Lung microvascular endothelial cell (primary cell): ENCODE data around the gene XDH. TPM values are rescaled to one million over a fixed set of nuclear protein-coding genes. Genes with fewer than 3 reads are reported as not detected.

Experiments used
- DNase-seq, 2 donors: peaks; one replicate each; pipeline versions ENCODE4 v3.0.0 to v3.0.0-alpha.2; 2010; ENCODE audit warnings: low read depth in 2 of 2
- total RNA-seq: library from RNA; depleted of rRNA; stranded (reverse); fragments of >200 nt; gene quantifications from 2 replicates; pipeline ENCODE4 v1.2.1, GENCODE V29; 2014

The XDH gene
- total RNA-seq, 1 donor from 2014 or later = not detected

GRCh38 chr2:31332521-31332920 lies 82.0 kb downstream of the XDH start:
- no peak for DNase-seq

- DNase-seq = no peak
Measured at GRCh38 chr2:31331156-31331555, 83.4 kb downstream of the XDH start.

GRCh38 chr2:31329081-31329625 lies 85.4 kb downstream of the XDH start:
- DNase-seq = no peak

DNA sequence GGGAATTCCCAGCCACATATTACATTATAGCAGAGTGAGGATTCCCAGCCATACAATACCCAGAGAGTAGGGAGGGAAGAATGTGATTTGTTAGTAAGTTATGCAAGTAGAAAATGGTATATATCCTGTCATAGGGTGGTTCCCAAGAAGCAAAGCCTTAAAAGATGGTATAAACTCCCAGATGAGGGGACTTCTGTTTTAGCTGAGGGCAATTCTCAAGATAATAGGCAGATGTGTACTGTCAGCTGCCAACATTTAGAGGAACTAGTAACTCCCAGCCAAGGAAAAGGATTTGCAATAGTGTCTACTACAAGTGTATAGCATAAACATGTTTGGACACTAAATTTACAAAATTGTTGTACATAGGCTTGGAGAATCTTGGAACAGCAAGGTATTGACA lies 86.5 kb downstream of the XDH start:
- no peak for DNase-seq

GRCh38 chr2:31327505-31327904 lies 87.0 kb downstream of the XDH start:
- no peak for DNase-seq

GRCh38 chr2:31324016-31324633 lies 90.4 kb downstream of the XDH start:
- peak; percentile 32 to 40 for DNase-seq

GRCh38 chr2:31322371-31322770 lies 92.2 kb downstream of the XDH start:
- DNase-seq = no peak

DNA sequence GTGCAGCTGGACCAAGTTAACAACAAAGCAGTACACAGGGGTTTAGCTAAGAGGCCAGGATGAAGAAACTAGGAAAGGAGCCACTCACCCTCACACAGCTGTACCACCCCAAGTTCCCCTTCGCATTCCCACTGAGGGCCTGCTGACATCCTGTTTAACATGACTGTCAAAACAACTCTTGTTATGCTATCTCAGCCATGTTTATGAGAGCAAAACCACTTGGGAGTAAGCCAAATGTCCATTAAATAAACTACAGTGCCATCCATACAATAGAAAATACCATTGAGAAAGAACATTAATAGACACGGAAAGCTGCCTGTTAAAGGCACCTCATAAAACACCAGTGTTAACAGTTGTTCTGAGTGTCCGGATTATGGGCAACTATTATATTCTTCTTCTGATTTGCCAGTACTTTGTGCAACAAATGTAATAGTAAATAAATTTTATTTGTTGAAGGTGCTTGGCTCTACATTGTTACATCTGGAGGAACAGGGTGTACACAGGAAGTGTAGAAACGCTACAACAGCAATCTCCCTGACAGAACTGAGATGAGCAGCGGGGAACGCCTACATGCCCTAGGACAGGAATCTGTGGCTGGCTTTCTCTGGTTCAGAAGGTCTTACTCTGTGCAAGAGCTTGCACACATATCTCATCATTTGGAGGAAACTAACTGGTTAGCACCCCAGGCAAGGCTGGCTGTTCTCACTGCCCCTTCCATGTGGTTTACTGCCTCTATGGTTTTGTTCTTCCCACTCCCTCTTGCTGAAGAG lies 95.0 kb downstream of the XDH start:
- peak; percentile 33 to 87 for DNase-seq

DNA sequence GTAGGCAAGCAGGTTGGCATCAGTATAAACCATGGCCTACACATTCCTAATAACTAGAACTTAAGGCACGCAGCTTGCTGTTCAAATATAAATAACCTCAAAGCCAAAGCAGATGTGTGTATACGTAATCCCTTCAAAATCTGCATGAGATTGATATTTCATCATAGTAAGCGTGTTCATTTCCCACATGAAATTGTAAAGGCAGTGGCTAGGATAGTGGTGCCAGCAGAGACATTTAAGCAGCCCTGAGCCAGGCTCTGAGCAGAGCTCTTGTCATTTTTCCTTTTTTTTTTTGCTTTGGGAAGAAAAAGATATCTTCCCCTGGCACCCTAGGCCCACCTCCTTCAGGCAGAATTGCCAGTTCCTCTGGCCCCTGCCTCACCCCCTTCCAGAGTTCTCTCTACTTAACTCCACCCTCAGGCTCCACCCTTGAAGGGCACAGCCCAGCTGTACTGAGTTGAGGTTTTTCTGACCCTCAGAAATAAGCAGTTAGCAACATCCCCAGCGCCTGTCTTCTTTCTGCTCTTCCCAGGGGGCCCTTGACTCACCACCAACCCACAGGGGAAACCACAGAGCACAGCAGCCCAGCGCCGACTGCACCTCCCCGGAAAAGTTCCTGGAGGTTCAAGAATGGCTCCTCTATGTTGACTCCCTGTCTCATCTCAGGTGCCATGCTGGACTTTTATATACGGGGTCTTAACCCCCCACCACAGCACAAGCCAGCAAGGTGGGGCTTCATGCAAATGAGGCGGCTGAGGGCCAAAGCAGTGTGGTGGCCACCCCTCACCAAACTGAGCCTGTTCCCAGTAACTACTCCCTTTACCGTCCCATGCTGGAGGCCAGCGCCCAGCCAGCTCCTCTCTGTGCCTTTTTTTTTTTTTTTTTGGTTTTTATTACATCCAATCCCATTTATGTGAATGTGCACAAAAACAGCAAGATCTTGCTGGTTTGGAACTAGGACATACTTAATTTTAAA lies 95.9 kb downstream of the XDH start:
- DNase-seq = no peak

DNA sequence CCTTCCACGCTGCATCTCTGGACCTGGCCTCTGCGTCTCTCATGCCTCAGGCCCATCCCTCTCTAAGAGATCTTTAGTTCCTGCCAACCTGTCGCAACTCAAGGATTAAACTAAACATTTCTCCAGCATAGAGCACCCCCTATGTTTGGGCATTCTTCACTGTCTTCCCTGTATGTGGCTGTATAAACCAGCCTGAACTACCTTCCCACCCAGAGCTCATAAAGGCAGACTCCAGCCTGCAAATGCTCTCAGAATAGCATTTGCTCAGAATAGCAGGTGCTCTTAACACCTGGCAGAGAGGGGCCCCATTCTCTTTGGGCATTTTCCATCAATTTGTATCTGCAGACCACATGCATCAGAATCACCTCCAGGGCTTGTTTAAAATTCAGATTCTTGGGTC lies 97.1 kb downstream of the XDH start:
- no peak for DNase-seq

- DNase-seq = no peak
Measured at GRCh38 chr2:31314761-31315160, 99.8 kb downstream of the XDH start.

DNA sequence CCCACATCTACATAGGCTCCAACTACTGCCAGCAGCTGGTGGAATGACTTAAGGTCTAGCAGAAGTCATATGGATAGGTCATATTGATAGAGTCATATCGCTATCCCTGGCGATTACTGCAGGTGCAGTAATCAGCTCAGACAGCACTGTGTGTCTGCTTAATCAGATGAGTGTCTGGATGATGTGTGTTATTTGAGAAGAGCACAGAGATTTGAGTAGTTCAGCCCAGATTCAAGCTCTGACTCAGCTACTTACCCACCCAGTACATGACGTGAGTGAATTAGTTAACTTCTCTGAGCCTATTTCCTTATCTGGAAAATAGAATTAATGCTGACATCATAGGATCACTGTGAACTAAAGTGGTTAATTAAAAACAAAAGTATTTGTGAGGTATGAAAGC lies 101.6 kb downstream of the XDH start:
- no peak for DNase-seq

GRCh38 chr2:31304816-31305215 lies 109.7 kb downstream of the XDH start:
- no peak for DNase-seq

DNA sequence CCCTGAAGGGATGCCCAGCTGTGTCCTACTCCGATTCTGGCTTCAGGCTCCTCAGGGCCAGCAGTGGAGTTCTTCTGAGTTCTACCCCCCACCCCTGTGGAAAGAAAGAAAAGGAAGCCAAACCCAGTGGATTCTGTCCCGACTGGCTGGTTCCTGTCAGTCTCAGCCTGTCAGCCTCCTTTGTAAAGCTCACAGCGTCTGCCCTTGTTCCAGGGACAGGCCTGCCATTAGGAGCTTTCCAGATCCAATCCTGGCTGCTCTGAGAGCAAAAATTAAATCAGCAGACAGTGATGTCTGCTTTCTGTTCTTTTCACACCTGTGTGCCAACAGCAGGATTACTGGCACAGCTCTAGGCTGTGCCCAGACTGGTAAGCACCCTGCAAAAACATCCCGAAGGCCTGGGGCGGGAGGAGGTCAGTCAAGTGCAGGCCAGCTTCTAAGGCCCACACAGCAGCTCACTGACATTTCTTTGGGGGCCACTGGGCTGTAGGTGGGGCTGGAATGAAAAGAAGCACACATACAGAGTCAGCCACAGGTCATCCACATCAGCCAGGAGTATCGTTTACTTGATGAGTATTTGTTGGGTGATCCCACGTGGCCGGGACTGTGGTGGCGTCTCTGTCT lies 111.5 kb downstream of the XDH start:
- no peak for DNase-seq

- DNase-seq = no peak
Measured at GRCh38 chr2:31300309-31300708, 114.2 kb downstream of the XDH start.

DNA sequence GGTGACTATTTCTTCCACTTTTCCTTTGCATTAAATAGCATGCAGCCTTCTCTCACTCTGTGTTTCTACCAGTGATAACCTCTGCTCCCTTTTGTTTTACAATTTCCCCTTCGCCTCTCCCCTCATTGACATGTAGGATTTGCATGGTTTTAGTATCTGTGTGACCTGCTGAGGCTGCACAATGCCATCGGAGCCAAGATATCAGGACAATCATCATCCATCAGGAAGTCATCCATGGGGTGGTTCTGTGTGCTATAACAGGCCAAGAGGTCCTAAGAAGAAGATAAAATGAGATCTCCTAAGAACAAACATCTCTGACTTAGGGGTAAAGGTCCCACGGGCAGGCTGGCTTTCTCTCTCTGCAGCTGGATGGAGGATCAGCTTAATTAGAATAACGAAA lies 115.0 kb downstream of the XDH start:
- no peak for DNase-seq

- peak in 1 of 2 donors; percentile 13 for DNase-seq
Measured at GRCh38 chr2:31297751-31298150, 116.8 kb downstream of the XDH start.

GRCh38 chr2:31296641-31297287 lies 117.8 kb downstream of the XDH start:
- peak in 1 of 2 donors; percentile 57 for DNase-seq

DNA sequence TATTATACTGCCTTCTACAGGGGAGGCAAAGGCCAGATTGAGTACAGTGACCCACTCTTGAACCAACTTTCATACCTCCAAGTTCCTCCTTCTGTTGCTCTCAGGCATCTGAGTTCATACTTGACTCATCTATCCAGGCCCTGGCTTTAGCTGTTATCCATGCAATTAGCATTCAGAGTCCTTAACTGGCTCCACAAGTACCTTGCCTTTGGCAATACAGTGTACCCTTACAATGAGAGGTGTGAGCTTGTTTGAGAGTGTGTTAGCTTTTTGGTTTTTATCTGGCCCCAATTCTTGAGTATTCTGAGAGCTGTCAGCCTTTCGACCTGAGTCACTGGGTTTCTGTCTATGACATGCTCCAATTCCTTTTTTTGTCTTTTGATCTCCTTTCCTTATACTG lies 120.3 kb downstream of the XDH start:
- DNase-seq = no peak

- DNase-seq = peak in 1 of 2 donors; percentile 28
Measured at GRCh38 chr2:31287654-31288053, 126.9 kb downstream of the XDH start.
